Measurements from ENCODE around the gene MUC5B. TPM values are rescaled to one million over a fixed set of nuclear protein-coding genes. Genes with fewer than 3 reads are reported as not detected.
"Not testable (repeated sequence)": the region's sequence is repeated elsewhere in the genome, so short reads cannot be mapped to it uniquely, and the experiment has no call there.

Gene MUC5B
- total RNA-seq, 1 experiment from 2014 or later: 0.21 TPM

DNA sequence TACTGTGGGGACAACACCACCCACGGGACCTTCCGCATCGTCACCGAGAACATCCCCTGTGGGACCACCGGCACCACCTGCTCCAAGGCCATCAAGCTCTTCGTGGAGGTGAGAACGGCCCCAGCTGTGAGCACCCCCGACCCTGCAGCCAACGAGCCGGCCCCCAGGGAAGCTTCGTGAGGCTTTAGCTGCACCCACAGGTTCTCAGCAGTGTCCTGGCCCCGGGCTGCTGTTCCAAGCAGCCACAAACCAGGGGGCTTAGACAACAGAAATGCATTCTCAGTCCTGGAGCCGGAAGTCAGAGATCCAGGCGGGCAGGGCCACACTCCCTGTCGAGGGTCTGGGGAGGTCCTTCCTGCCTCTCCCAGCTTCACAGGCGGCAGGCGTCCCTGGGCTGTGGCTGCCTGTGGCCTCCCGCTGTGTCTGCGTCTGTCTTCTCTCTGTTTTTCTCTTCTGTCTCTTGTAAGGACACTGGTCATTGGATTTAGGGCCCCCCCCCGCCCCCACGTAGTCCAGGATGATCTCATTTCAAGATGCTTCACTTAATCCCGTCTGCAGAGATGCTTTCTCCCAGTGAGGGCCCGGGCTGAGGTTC, 12.5 kb downstream of the MUC5B start:
- in situ Hi-C loops (cut with HindIII; ENCODE audit: low pct_unique_long_range_greater_than_20kb, low sequenced_read_pairs): no loop called here
- no peak for DNase-seq (ENCODE audit: low read depth, low spot score)

DNA sequence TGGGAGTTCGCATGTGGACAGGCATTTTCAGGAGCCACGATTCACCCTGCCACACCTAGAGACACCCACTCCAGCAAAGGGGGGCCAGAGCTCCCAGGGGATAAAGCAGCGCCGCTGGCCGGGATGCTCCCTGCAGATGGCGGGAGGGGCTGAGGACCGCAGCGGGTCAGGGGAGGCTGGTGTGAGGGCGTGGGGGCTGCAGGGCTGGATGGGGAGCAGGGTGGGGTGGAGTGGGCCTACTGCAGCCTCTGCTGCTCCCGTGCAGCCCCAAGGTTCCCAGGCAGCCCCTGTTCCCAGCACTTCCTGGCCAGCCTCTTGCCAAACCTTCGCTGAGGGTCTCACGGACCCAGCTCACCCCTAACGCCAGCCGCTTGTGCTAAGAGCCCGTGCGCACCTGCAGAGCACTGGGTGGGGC, 13.0 kb downstream of the MUC5B start:
- no peak for DNase-seq (ENCODE audit: low read depth, low spot score)

DNA sequence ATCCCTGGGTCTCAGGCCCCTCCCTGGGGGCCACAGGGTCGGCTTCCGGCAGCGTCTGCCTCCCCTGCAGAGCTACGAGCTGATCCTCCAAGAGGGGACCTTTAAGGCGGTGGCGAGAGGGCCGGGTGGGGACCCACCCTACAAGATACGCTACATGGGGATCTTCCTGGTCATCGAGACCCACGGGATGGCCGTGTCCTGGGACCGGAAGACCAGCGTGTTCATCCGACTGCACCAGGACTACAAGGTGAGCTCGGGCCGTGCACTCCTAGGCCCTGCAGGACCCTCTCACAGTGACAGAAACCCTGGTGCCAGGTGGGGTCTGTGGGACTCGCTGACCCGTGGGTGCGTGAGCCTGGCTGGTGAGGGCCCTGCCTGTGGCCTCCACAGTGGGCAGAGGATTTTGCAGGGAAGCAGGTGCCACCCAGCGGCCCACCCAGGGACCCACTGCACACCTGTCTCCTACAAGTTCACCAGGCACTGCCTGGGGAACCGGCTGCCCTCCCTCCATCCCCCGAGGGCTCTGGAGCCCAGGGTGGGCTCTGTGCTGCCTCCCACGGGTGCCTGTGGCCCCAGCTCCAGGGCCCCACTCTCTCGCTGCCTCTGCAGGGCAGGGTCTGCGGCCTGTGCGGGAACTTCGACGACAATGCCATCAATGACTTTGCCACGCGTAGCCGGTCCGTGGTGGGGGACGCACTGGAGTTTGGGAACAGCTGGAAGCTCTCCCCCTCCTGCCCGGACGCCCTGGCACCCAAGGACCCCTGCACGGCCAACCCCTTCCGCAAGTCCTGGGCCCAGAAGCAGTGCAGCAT, 13.7 kb downstream of the MUC5B start:
- no peak for DNase-seq (ENCODE audit: low read depth, low spot score)
- in situ Hi-C loops (cut with HindIII; ENCODE audit: low pct_unique_long_range_greater_than_20kb, low sequenced_read_pairs): no loop called here

More for the DNA sequence above, 13.0 kb downstream of the MUC5B start:
- in situ Hi-C loops (cut with HindIII; ENCODE audit: low pct_unique_long_range_greater_than_20kb, low sequenced_read_pairs): no loop called here

DNA sequence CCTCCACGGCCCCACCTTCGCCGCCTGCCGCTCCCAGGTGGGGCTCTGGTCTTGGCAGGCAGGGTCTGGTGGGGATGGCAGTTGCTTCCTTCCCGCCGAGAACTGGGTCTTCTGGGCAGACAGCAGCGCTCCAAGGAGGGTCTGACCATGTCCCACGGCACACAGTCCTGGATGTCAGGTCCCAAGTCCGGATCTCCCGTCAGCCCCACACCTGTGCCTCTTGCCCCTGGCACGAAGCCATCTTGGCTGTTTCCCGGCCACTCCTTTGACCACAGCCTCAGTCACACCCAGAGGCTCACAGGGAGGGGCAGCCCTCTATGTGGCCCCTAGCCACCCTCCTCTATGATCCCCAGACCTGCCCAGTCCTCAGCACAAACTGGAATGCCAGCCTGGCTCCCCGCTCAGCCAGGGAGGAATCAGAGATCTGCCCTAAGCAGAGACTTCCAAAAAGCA, 14.3 kb downstream of the MUC5B start:
- DNase-seq (ENCODE audit: low read depth, low spot score): no peak
- in situ Hi-C loops (cut with HindIII; ENCODE audit: low pct_unique_long_range_greater_than_20kb, low sequenced_read_pairs): no loop called here

DNA sequence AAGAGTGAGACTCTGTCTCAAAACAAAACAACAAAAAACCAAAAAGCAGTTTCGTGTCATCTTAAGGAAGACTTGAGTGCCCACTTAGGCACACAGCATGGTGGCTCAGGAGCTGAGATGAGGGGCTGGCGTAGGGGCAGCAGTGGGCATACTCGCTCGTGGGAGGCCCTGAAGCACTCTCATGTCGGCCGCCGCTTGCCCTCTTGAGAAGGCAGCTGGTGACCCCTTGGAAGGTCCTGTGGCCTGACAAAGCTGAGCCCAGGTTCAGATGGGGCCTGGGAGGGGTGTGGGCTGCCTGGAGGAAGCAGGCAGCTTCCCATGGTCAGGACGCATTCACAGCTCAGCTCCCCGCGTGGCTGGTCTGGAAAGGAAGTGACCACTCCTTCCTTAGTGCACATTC, 15.0 kb downstream of the MUC5B start:
- DNase-seq (ENCODE audit: low read depth, low spot score): no peak
- in situ Hi-C loops (cut with HindIII; ENCODE audit: low pct_unique_long_range_greater_than_20kb, low sequenced_read_pairs): no loop called here

DNA sequence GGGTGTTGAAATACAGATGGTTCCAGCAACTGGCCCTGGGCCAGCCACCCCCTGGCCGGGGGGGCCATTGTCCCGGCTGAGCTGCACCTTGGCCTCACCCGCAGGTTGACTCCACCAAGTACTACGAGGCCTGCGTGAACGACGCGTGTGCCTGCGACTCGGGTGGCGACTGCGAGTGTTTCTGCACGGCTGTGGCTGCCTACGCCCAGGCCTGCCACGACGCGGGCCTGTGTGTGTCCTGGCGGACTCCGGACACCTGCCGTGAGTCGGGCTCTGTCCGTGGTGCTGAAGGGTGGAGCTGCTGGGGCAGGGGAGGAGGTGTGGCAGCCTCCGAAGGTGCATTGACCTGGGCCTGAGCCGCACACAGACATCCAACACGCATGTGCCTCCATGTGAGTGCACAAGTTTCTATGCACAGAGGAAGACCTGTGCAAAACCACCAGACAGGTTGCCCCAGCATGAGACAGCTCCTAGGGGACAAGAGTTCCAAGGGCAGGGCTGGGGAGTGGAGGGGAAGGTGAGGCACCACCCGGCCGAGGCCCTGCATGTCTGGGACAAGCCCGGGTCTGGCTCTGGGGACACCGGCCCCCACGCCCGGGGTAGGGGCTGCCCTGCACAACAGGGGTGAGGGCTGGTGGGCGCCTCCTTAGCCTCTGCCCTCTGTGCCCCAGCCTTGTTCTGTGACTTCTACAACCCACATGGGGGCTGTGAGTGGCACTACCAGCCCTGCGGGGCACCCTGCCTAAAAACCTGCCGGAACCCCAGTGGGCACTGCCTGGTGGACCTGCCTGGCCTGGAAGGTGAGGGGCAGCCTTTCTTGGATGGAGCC, 16.1 kb downstream of the MUC5B start:
- in situ Hi-C loops (cut with HindIII; ENCODE audit: low pct_unique_long_range_greater_than_20kb, low sequenced_read_pairs): no loop called here
- DNase-seq (ENCODE audit: low read depth, low spot score): no peak

DNA sequence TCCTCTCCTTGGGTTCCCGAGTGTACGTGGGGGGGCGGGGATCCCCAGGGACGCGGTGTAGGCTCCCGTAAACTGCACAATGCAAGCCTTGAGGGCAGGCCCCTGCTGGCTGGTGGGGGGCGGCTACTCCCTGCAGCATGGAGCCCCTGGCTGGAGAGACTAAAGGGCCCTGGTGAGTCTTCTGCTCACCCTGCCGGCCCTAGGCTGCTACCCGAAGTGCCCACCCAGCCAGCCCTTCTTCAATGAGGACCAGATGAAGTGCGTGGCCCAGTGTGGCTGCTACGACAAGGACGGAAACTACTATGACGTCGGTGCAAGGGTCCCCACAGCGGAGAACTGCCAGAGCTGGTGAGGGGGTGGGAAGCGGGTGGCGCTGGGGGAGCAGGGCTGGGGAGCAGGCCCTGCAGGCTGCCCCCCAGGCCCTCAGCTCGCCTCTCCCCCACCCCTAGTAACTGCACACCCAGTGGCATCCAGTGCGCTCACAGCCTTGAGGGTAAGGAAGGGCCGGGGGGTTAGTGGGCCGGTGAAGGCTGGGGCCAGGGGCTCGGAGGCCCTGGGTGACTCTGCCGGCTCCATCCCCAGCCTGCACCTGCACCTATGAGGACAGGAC, 16.8 kb downstream of the MUC5B start:
- in situ Hi-C loops (cut with HindIII; ENCODE audit: low pct_unique_long_range_greater_than_20kb, low sequenced_read_pairs): no loop called here

DNA sequence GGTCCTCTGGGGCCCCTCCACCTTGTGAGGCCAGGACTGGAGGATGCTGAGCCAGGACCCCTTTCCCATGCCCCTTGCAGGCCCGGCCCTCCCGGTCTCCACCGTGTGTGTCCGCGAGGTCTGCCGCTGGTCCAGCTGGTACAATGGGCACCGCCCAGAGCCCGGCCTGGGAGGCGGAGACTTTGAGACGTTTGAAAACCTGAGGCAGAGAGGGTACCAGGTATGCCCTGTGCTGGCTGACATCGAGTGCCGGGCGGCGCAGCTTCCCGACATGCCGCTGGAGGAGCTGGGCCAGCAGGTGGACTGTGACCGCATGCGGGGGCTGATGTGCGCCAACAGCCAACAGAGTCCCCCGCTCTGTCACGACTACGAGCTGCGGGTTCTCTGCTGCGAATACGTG, 17.9 kb downstream of the MUC5B start:
- in situ Hi-C loops (cut with HindIII; ENCODE audit: low pct_unique_long_range_greater_than_20kb, low sequenced_read_pairs): no loop called here

More for the DNA sequence above, 16.8 kb downstream of the MUC5B start:
- DNase-seq (ENCODE audit: low read depth, low spot score): no peak

DNA sequence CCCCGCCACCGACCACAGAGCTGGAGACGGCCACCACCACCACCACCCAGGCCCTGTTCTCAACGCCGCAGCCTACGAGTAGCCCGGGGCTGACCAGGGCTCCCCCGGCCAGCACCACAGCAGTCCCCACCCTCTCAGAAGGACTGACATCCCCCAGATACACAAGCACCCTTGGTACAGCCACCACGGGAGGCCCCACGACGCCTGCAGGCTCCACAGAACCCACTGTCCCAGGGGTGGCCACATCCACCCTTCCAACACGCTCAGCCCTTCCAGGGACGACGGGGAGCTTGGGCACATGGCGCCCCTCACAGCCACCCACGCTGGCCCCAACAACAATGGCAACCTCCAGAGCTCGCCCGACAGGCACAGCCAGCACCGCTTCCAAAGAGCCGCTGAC, 18.8 kb downstream of the MUC5B start:
- DNase-seq (ENCODE audit: low read depth, low spot score): no peak
- in situ Hi-C loops (cut with HindIII; ENCODE audit: low pct_unique_long_range_greater_than_20kb, low sequenced_read_pairs): no loop called here

More for the DNA sequence above, 17.9 kb downstream of the MUC5B start:
- DNase-seq (ENCODE audit: low read depth, low spot score): no peak

DNA sequence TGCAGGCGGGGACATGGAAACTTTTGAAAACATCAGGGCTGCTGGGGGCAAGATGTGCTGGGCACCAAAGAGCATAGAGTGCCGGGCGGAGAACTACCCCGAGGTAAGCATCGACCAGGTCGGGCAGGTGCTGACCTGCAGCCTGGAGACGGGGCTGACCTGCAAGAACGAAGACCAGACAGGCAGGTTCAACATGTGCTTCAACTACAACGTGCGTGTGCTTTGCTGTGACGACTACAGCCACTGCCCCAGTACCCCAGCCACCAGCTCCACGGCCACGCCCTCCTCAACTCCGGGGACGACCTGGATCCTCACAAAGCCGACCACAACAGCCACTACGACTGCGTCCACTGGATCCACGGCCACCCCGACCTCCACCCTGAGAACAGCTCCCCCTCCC, 19.4 kb downstream of the MUC5B start:
- in situ Hi-C loops (cut with HindIII; ENCODE audit: low pct_unique_long_range_greater_than_20kb, low sequenced_read_pairs): no loop called here
- DNase-seq (ENCODE audit: low read depth, low spot score): no peak

DNA sequence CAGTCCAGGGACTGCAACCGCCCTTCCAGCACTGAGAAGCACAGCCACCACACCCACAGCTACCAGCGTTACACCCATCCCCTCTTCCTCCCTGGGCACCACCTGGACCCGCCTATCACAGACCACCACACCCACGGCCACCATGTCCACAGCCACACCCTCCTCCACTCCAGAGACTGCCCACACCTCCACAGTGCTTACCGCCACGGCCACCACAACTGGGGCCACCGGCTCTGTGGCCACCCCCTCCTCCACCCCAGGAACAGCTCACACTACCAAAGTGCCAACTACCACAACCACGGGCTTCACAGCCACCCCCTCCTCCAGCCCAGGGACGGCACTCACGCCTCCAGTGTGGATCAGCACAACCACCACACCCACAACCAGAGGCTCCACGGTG, 19.9 kb downstream of the MUC5B start:
- in situ Hi-C loops (cut with HindIII; ENCODE audit: low pct_unique_long_range_greater_than_20kb, low sequenced_read_pairs); DNase-seq (ENCODE audit: low read depth, low spot score): not testable (repeated sequence)

DNA sequence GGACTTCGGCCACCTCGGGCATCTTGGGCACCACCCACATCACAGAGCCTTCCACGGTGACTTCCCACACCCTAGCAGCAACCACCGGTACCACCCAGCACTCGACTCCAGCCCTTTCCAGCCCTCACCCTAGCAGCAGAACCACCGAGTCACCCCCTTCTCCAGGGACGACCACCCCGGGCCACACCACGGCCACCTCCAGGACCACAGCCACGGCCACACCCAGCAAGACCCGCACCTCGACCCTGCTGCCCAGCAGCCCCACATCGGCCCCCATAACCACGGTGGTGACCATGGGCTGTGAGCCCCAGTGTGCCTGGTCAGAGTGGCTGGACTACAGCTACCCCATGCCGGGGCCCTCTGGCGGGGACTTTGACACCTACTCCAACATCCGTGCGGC, 20.7 kb downstream of the MUC5B start:
- DNase-seq (ENCODE audit: low read depth, low spot score); in situ Hi-C loops (cut with HindIII; ENCODE audit: low pct_unique_long_range_greater_than_20kb, low sequenced_read_pairs): not testable (repeated sequence)

DNA sequence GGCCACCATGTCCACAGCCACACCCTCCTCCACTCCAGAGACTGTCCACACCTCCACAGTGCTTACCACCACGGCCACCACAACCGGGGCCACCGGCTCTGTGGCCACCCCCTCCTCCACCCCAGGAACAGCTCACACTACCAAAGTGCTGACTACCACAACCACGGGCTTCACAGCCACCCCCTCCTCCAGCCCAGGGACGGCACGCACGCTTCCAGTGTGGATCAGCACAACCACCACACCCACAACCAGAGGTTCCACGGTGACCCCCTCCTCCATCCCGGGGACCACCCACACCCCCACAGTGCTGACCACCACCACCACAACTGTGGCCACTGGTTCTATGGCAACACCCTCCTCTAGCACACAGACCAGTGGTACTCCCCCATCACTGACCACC, 21.7 kb downstream of the MUC5B start:
- in situ Hi-C loops (cut with HindIII; ENCODE audit: low pct_unique_long_range_greater_than_20kb, low sequenced_read_pairs); DNase-seq (ENCODE audit: low read depth, low spot score): not testable (repeated sequence)

DNA sequence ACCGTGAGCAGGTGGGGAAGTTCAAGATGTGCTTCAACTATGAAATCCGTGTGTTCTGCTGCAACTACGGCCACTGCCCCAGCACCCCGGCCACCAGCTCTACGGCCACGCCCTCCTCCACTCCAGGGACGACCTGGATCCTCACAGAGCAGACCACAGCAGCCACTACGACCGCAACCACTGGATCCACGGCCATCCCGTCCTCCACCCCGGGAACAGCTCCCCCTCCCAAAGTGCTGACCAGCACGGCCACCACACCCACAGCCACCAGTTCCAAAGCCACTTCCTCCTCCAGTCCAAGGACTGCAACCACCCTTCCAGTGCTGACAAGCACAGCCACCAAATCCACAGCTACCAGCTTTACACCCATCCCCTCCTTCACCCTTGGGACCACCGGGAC, 22.9 kb downstream of the MUC5B start:
- in situ Hi-C loops (cut with HindIII; ENCODE audit: low pct_unique_long_range_greater_than_20kb, low sequenced_read_pairs); DNase-seq (ENCODE audit: low read depth, low spot score): not testable (repeated sequence)

DNA sequence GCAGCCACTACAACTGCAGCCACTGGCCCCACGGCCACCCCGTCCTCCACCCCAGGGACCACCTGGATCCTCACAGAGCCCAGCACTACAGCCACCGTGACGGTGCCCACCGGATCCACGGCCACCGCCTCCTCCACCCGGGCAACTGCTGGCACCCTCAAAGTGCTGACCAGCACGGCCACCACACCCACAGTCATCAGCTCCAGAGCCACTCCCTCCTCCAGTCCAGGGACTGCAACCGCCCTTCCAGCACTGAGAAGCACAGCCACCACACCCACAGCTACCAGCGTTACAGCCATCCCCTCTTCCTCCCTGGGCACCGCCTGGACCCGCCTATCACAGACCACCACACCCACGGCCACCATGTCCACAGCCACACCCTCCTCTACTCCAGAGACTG, 23.4 kb downstream of the MUC5B start:
- in situ Hi-C loops (cut with HindIII; ENCODE audit: low pct_unique_long_range_greater_than_20kb, low sequenced_read_pairs); DNase-seq (ENCODE audit: low read depth, low spot score): not testable (repeated sequence)

DNA sequence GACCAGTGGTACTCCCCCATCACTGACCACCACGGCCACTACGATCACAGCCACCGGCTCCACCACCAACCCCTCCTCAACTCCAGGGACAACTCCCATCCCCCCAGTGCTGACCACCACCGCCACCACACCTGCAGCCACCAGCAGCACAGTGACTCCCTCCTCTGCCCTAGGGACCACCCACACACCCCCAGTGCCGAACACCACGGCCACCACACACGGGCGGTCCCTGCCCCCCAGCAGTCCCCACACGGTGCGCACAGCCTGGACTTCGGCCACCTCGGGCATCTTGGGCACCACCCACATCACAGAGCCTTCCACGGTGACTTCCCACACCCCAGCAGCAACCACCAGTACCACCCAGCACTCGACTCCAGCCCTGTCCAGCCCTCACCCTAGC, 24.2 kb downstream of the MUC5B start:
- DNase-seq (ENCODE audit: low read depth, low spot score); in situ Hi-C loops (cut with HindIII; ENCODE audit: low pct_unique_long_range_greater_than_20kb, low sequenced_read_pairs): not testable (repeated sequence)

DNA sequence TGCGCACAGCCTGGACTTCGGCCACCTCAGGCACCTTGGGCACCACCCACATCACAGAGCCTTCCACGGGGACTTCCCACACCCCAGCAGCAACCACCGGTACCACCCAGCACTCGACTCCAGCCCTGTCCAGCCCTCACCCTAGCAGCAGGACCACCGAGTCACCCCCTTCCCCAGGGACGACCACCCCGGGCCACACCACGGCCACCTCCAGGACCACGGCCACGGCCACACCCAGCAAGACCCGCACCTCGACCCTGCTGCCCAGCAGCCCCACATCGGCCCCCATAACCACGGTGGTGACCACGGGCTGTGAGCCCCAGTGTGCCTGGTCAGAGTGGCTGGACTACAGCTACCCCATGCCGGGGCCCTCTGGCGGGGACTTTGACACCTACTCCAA, 26.1 kb downstream of the MUC5B start:
- DNase-seq (ENCODE audit: low read depth, low spot score); in situ Hi-C loops (cut with HindIII; ENCODE audit: low pct_unique_long_range_greater_than_20kb, low sequenced_read_pairs): not testable (repeated sequence)

DNA sequence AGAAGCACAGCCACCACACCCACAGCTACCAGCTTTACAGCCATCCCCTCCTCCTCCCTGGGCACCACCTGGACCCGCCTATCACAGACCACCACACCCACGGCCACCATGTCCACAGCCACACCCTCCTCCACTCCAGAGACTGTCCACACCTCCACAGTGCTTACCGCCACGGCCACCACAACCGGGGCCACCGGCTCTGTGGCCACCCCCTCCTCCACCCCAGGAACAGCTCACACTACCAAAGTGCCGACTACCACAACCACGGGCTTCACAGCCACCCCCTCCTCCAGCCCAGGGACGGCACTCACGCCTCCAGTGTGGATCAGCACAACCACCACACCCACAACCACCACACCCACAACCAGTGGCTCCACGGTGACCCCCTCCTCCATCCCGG, 27.5 kb downstream of the MUC5B start:
- DNase-seq (ENCODE audit: low read depth, low spot score); in situ Hi-C loops (cut with HindIII; ENCODE audit: low pct_unique_long_range_greater_than_20kb, low sequenced_read_pairs): not testable (repeated sequence)

Data from SK-MEL-5 (cell line).